A549 treated with ZK216348 at 1 μM for 4 hours (cell line): ENCODE data around the gene USF3. TPM values are rescaled to one million over a fixed set of nuclear protein-coding genes. Genes with fewer than 3 reads are reported as not detected.

Experiments used
- total RNA-seq: library from RNA; stranded (reverse); fragments of 200-300 nt; extraction: Qiagen RNA extraction; gene quantifications from 5 replicates; pipeline ENCODE4 v1.2.3, GENCODE V29; 2022; ENCODE audit warnings: low read depth

Gene USF3, protein sequence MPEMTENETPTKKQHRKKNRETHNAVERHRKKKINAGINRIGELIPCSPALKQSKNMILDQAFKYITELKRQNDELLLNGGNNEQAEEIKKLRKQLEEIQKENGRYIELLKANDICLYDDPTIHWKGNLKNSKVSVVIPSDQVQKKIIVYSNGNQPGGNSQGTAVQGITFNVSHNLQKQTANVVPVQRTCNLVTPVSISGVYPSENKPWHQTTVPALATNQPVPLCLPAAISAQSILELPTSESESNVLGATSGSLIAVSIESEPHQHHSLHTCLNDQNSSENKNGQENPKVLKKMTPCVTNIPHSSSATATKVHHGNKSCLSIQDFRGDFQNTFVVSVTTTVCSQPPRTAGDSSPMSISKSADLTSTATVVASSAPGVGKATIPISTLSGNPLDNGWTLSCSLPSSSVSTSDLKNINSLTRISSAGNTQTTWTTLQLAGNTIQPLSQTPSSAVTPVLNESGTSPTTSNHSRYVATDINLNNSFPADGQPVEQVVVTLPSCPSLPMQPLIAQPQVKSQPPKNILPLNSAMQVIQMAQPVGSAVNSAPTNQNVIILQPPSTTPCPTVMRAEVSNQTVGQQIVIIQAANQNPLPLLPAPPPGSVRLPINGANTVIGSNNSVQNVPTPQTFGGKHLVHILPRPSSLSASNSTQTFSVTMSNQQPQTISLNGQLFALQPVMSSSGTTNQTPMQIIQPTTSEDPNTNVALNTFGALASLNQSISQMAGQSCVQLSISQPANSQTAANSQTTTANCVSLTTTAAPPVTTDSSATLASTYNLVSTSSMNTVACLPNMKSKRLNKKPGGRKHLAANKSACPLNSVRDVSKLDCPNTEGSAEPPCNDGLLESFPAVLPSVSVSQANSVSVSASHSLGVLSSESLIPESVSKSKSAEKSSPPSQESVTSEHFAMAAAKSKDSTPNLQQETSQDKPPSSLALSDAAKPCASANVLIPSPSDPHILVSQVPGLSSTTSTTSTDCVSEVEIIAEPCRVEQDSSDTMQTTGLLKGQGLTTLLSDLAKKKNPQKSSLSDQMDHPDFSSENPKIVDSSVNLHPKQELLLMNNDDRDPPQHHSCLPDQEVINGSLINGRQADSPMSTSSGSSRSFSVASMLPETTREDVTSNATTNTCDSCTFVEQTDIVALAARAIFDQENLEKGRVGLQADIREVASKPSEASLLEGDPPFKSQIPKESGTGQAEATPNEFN (N-terminal part only)
- 1.8 to 3.2 TPM (median 2.8 TPM) in 5 replicates for total RNA-seq

DNA sequence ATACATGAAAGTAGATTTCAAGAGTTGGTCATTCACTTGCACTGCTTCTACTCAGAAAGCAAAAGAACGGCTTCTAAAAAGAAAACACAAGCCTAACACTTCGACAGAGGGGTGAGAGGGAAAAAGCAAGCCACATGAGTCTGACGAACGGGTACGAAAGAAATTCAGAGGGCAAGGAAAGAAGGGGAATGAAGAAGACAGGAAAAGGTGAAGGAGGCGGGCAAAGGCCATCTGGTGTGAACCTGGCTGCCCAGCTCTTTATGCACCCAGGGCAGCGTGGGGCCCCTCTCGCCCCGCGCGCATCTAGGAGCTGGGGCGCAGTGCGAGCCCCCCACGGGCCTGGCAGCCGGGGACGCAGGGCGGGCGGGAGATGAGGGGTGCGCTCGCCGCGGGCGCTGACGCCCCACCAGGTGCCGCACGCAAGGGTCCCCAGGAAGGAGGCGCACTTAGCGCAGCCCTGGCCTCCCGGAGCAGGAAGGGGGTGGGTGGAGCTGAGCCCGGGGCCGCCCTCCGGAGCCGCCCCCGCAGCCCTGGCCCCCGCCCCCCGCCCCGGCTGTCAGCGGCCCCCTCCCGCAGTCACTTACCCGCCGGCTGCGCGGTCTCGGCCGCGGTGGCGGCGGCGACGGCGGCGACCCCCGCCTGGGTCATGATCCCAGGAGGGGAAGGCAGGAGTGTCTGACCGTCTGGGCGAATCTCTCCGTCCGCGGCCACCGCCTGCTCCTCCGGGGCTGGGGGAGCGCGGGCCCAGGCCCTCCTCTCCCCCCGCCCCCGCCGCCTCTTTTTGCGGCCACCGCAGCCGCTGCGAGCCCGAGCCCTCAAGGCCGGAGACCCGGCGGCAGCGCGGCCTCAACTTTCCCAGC lies at the start of gene USF3:
TSS of gene USF3 (minus strand) at position 857 of the 860 bp plus-strand sequence. CDS start 21,764 bp downstream, outside the sequence.

DNA sequence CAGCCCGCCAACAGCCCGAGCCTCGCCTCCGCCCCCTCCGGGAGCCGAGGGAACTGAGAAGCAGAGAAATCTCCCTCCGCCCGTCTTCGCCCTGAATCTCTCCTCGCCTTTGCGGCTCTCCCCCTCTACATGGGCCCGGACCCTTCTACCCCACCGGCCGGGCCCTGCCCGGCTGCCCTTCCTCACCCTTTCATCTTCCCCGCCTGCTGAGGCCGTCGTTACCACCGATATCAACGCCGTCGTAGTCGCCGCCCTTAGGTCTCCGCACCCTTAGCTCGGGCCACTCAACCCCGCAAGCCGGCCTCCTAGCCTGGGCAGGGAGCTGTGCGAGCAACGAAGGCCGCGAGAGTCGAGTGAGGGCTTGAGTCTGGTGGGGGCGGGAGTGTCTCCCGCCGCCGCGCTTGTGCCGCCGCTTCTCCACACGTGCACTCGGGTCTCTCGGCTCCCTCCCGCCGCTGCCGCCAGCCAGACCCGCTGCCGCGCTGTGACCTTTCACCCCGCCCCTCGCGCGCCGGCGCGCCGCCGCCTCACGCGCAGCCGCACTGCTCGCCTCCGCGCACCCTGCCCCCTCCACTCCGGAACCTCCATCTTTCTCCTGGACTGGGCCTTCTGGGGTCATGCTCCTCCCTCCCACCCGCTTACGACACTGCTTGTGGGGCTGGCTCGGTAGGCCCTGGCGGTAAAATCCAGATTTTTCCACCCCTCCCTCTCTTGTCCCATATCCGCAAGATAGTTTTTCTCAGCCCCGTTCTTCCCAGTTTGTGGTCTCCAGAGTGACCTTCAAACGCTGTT lies 49.5 kb upstream of the USF3 start, which contains the start of gene NAA50:
TSS of gene NAA50 (minus strand) at position 494 of the 792 bp plus-strand sequence. CDS start at position 194, 300 bp downstream.

Other genes with a start within 250 kb of the USF3 start
- 3.0 to 10.4 TPM (median 7.2 TPM) in 5 replicates for gene SPICE1, start 181.5 kb downstream of the USF3 start, total RNA-seq
- gene SIDT1, start 164.1 kb downstream of the USF3 start, total RNA-seq: 0.42 to 0.90 TPM (median 0.58 TPM) in 5 replicates
- 102 to 178 TPM (median 151 TPM) in 5 replicates for gene NAA50, start 49.6 kb upstream of the USF3 start, total RNA-seq
- gene ATP6V1A, start 50.4 kb upstream of the USF3 start, total RNA-seq: 12.1 to 22.3 TPM (median 20.0 TPM) in 5 replicates
- gene GRAMD1C, start 142.1 kb upstream of the USF3 start, total RNA-seq: 0.23 to 2.3 TPM (median 0.54 TPM) in 5 replicates